DND-41 (cell line): ENCODE measurements around the gene KCNIP1.

Experiments
- ATAC-seq: fragments of 200-7000 bp; cut with Tn5 transposase; 3 replicates; pipeline ENCODE4 v1.9.1; 2021; ENCODE audit warnings: low read depth; ENCODE audit not compliant: insufficient read depth
- DNase-seq: peaks from one replicate; pipeline ENCODE4 v3.0.0-alpha.2; 2020
- H2AFZ ChIP-seq: 2 replicates; pipeline ENCODE4 v1.6.0; 2012; ENCODE audit warnings: low read depth, low read length
- H3K27ac ChIP-seq: 2 replicates; pipeline ENCODE4 v1.5.1; 2012; ENCODE audit warnings: low read length, inconsistent platforms
- H3K27me3 ChIP-seq: fragments of 200-600 bp; sonication (generic); 2 replicates; pipeline ENCODE4 v1.6.0; 2012; ENCODE audit warnings: low read length, mild to moderate bottlenecking, inconsistent platforms; ENCODE audit not compliant: insufficient read depth, poor library complexity
- H3K36me3 ChIP-seq: 2 replicates; pipeline ENCODE4 v1.5.1; 2012; ENCODE audit warnings: low read length, inconsistent platforms; ENCODE audit not compliant: insufficient read depth
- H3K4me1 ChIP-seq: 2 replicates; pipeline ENCODE4 v1.5.1; 2012; ENCODE audit warnings: mild to moderate bottlenecking, low read length; ENCODE audit not compliant: insufficient read depth
- H3K4me2 ChIP-seq: 2 replicates; pipeline ENCODE4 v1.6.0; 2012; ENCODE audit warnings: mild to moderate bottlenecking, moderate library complexity, low read length, inconsistent platforms; ENCODE audit not compliant: insufficient read depth
- H3K4me3 ChIP-seq, 2 experiments: fragments of 200-600 bp in 1 of 2; shearing (Covaris generic) in 1 of 2; 2 replicates each; pipeline ENCODE4 v1.5.1; 2012 to 2016; ENCODE audit warnings: inconsistent platforms in 2 of 2, low read length in 2 of 2, mild to moderate bottlenecking in 2 of 2, low read depth in 1 of 2, moderate library complexity in 1 of 2
- H3K79me2 ChIP-seq: 2 replicates; pipeline ENCODE4 v1.6.0; 2012; ENCODE audit warnings: low read length, inconsistent platforms; ENCODE audit not compliant: insufficient read depth
- H3K9ac ChIP-seq: 2 replicates; pipeline ENCODE4 v1.6.0; 2012; ENCODE audit warnings: low read depth, mild to moderate bottlenecking, inconsistent platforms, low read length, moderate library complexity
- H3K9me3 ChIP-seq: 2 replicates; pipeline ENCODE4 v1.5.1; 2012; ENCODE audit warnings: low read length, moderate library complexity, mild to moderate bottlenecking, inconsistent platforms; ENCODE audit not compliant: insufficient read depth, severe bottlenecking
- H4K20me1 ChIP-seq: 2 replicates; pipeline ENCODE4 v1.6.0; 2012; ENCODE audit warnings: low read length; ENCODE audit not compliant: insufficient read depth
- EZH2 ChIP-seq: IDR thresholded peaks from 3 replicates; pipeline ENCODE4 v1.6.1; 2012; ENCODE audit warnings: borderline replicate concordance, low read depth, mild to moderate bottlenecking, moderate library complexity, low read length, inconsistent platforms; ENCODE audit not compliant: severe bottlenecking
- TF ChIP-seq, protein P1 (sequence below): IDR thresholded peaks from 2 replicates; pipeline ENCODE4 v1.5.1; 2012; ENCODE audit warnings: borderline replicate concordance, low read length, moderate library complexity, mild to moderate bottlenecking; ENCODE audit not compliant: poor library complexity, severe bottlenecking; ENCODE audit errors: extremely low read depth

KCNIP1 gene

DNA sequence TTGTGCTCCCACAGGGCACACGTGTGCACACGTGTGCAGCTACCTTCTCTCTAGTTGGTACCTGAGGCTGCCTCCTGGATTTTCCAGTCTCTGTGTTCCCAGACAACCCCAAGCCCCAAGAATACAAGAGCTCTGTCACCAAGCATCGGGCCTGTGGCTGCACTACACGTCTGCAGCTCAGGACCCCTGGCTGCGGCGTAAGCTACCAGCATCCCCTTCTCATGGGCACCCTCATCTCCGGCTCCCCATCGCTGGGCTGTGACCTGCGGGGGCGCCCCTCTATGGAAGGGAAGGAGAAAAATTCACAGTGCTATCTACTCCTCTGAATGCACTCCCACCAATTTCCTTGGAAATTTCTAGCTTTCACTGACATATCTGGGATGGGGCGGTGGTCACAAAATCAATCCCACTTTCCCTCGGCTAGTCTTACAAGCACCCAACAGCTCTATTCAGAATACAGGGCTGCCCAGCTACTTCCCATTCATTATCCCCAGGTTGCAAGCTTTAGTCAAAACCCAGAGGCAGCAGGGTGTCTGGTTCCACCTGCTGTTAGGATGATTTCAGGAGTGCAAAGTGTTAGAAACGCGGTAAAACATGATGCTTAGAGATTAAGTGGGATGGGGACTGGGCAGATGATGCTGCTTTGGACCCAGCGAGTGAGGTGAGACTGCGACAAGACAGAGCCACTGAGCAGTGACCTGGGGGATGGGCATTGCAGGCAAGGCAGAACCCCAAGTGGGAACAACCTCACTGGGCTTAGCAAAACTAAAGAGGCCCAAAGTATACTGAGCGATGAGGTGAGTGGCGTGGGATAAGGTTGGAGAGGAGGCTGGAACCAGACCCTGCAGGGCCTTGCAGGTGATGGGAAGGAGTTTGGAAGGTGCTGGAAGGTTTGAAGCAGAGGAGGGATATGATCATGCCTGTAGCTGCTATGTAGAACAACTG is 121.7 kb downstream of the KCNIP1 start:
- ATAC-seq (no peak), DNase-seq (no peak)
- Histone ChIP-seq H4K20me1 (peaks cover 5% of the 10 kb centered on the region), H3K27me3 (peaks cover 6% of the 10 kb centered on the region), H3K4me2 (no peak overlapping the region), H3K27ac (no peak overlapping the region), H3K36me3 (no peaks in the 10 kb centered on the region), H3K9ac (no peak overlapping the region), H2AFZ (no peak overlapping the region), H3K4me3 (no peak overlapping the region), H3K79me2 (no peaks in the 10 kb centered on the region), H3K9me3 (no peaks in the 10 kb centered on the region), H3K4me1 (no peaks in the 10 kb centered on the region)
- TF ChIP-seq, protein P1, sequence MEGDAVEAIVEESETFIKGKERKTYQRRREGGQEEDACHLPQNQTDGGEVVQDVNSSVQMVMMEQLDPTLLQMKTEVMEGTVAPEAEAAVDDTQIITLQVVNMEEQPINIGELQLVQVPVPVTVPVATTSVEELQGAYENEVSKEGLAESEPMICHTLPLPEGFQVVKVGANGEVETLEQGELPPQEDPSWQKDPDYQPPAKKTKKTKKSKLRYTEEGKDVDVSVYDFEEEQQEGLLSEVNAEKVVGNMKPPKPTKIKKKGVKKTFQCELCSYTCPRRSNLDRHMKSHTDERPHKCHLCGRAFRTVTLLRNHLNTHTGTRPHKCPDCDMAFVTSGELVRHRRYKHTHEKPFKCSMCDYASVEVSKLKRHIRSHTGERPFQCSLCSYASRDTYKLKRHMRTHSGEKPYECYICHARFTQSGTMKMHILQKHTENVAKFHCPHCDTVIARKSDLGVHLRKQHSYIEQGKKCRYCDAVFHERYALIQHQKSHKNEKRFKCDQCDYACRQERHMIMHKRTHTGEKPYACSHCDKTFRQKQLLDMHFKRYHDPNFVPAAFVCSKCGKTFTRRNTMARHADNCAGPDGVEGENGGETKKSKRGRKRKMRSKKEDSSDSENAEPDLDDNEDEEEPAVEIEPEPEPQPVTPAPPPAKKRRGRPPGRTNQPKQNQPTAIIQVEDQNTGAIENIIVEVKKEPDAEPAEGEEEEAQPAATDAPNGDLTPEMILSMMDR, result no peak
- TF ChIP-seq EZH2, result no peak

DNA sequence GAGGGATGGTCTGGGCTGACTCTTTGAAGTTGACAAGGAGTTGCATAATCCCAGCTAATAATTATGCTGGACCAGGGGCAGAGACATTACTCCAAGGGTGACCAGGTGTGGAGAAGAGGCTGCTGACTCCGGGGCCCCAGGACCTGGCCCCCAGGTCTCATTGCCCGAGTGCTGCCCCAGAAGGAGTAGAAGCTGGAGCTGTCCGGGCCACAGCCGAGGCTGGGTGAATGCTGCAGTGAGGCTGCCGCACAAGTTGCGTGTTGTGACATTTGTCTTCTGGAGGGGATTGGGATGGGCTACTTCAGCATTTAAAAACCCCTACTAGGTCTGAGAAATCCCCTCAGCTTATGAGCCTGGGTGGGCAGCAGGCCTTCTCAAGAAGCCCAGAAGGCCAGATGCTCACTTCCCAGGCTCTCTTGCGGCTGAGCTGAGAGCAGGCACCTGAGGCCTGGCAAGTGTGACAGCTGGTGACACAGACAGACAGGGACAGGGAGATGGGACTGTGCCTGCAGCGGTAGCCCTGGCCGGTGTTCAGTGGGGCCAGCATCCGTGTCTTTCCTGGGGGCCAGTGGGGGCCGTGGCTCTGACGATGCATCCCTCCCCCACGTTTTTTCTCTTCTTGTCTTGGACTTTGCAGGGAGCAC is 122.8 kb downstream of the KCNIP1 start:
- H3K4me3 ChIP-seq, result no peak overlapping the region
- no peak overlapping the region for H3K9ac ChIP-seq
- no peaks in the 10 kb centered on the region for H3K9me3 ChIP-seq
- H3K27me3 ChIP-seq, result peaks cover 9% of the 10 kb centered on the region
- no peak overlapping the region for H3K4me2 ChIP-seq
- H3K4me1 ChIP-seq, result no peaks in the 10 kb centered on the region
- peaks cover 5% of the 10 kb centered on the region for H4K20me1 ChIP-seq
- H3K27ac ChIP-seq, result no peak overlapping the region
- no peak overlapping the region for H2AFZ ChIP-seq
- TF ChIP-seq, protein P1, result no peak
- TF ChIP-seq EZH2, result no peak
- H3K36me3 ChIP-seq, result no peaks in the 10 kb centered on the region
- DNase-seq, result no peak
- no peaks in the 10 kb centered on the region for H3K79me2 ChIP-seq
- no peak for ATAC-seq

DNA sequence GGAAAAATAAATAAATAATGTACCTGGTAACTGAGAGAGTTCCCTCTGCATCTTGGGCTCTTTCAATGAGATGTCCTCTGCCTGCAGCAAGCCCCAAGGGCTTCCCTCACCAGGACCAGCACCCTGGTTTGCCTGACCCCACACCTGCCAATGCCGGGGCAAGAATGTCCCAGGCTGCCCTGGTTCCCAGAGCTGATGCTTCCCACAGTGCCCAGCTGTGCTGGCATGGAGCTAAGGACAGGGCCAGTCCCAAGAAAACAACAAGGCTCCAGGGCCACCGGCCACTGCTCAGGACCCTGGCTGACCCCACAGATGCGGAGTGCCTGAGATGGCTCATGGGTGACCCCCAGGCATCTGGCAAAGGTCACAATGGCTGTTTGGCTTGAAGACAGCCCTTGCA is 123.5 kb downstream of the KCNIP1 start:
- no peak overlapping the region for H3K4me3 ChIP-seq
- no peak for ATAC-seq
- TF ChIP-seq EZH2, result no peak
- TF ChIP-seq, protein P1, result no peak

More for the DNA sequence above, 123.5 kb downstream of the KCNIP1 start:
- Histone ChIP-seq H3K27ac (no peak overlapping the region), H3K9me3 (no peaks in the 10 kb centered on the region), H3K79me2 (no peaks in the 10 kb centered on the region), H4K20me1 (peaks cover 5% of the 10 kb centered on the region), H3K4me2 (no peak overlapping the region), H3K36me3 (no peaks in the 10 kb centered on the region), H3K9ac (no peak overlapping the region), H3K27me3 (peaks cover 9% of the 10 kb centered on the region), H2AFZ (no peak overlapping the region), H3K4me1 (no peaks in the 10 kb centered on the region)
- DNase-seq, result no peak
